ENCODE measurements around the gene NSUN4.
"Not testable (repeated sequence)": the region's sequence is repeated elsewhere in the genome, so short reads cannot be mapped to it uniquely, and the experiment has no call there.

Gene NSUN4

GRCh38 chr1:46315669-46316403 lies 24.8 kb upstream of the NSUN4 start:
- H3K4me1 ChIP-seq (ENCODE audit: insufficient read depth, low read length), result no peaks in the 10 kb centered on the region
- H4K20me1 ChIP-seq (ENCODE audit: insufficient read depth, low read length), result no peaks in the 10 kb centered on the region
- no peak overlapping the region for H3K9ac ChIP-seq (ENCODE audit: low read depth, low read length)
- H2AFZ ChIP-seq (ENCODE audit: low read depth, low read length), result no peak overlapping the region
- H3K4me3 ChIP-seq (ENCODE audit: low read depth in 1 of 2, low read length in 2 of 2), result no peak overlapping the region
- H3K27ac ChIP-seq (ENCODE audit: low read length), result no peak overlapping the region
- ATAC-seq (ENCODE audit: insufficient read depth, low read depth) (no peak), DNase-seq (no peak)
- TF ChIP-seq CTCF (IDR thresholded peaks at IDR 0.05; ENCODE audit: borderline replicate concordance, extremely low read depth, low read length, poor library complexity, severe bottlenecking), result no peak
- no peak for TF ChIP-seq EZH2 (IDR thresholded peaks at IDR 0.05; ENCODE audit: borderline replicate concordance, low read depth, low read length, severe bottlenecking)
- H3K4me2 ChIP-seq (ENCODE audit: insufficient read depth, low read length), result no peak overlapping the region
- peaks cover 54% of the 10 kb centered on the region for H3K36me3 ChIP-seq (ENCODE audit: insufficient read depth, low read length)
- H3K27me3 ChIP-seq (ENCODE audit: insufficient read depth, low read length, poor library complexity), result no peaks in the 10 kb centered on the region
- no peaks in the 10 kb centered on the region for H3K9me3 ChIP-seq (ENCODE audit: insufficient read depth, low read length, severe bottlenecking)
- no peaks in the 10 kb centered on the region for H3K79me2 ChIP-seq (ENCODE audit: insufficient read depth, low read length)

- Histone ChIP-seq H3K4me1 (ENCODE audit: insufficient read depth, low read length) (no peaks in the 10 kb centered on the region), H3K27ac (ENCODE audit: low read length) (no peak overlapping the region), H3K27me3 (ENCODE audit: insufficient read depth, low read length, poor library complexity) (no peaks in the 10 kb centered on the region), H3K4me2 (ENCODE audit: insufficient read depth, low read length) (no peak overlapping the region), H4K20me1 (ENCODE audit: insufficient read depth, low read length) (no peaks in the 10 kb centered on the region), H3K36me3 (ENCODE audit: insufficient read depth, low read length) (peaks cover 43% of the 10 kb centered on the region), H3K9ac (ENCODE audit: low read depth, low read length) (no peak overlapping the region), H3K79me2 (ENCODE audit: insufficient read depth, low read length) (no peaks in the 10 kb centered on the region), H3K9me3 (ENCODE audit: insufficient read depth, low read length, severe bottlenecking) (no peaks in the 10 kb centered on the region), H3K4me3 (ENCODE audit: low read depth in 1 of 2, low read length in 2 of 2) (no peak overlapping the region), H2AFZ (ENCODE audit: low read depth, low read length) (no peak overlapping the region)
- TF ChIP-seq EZH2 (IDR thresholded peaks at IDR 0.05; ENCODE audit: borderline replicate concordance, low read depth, low read length, severe bottlenecking) (no peak), CTCF (IDR thresholded peaks at IDR 0.05; ENCODE audit: borderline replicate concordance, extremely low read depth, low read length, poor library complexity, severe bottlenecking) (no peak)
- DNase-seq, result no peak
- ATAC-seq (ENCODE audit: insufficient read depth, low read depth), result 0 out of 3 replicates have a peak, but pooled peaks have one; percentile 18
These were observed 23.3 kb upstream of the NSUN4 start for GRCh38 chr1:46317323-46317722.

GRCh38 chr1:46319301-46319700 lies 21.3 kb upstream of the NSUN4 start:
- H3K4me3 ChIP-seq (ENCODE audit: low read depth in 1 of 2, low read length in 2 of 2); H3K9me3 ChIP-seq (ENCODE audit: insufficient read depth, low read length, severe bottlenecking); H2AFZ ChIP-seq (ENCODE audit: low read depth, low read length); ATAC-seq (ENCODE audit: insufficient read depth, low read depth); H3K4me1 ChIP-seq (ENCODE audit: insufficient read depth, low read length); H3K79me2 ChIP-seq (ENCODE audit: insufficient read depth, low read length); DNase-seq; H3K4me2 ChIP-seq (ENCODE audit: insufficient read depth, low read length); H3K27me3 ChIP-seq (ENCODE audit: insufficient read depth, low read length, poor library complexity); H4K20me1 ChIP-seq (ENCODE audit: insufficient read depth, low read length); H3K27ac ChIP-seq (ENCODE audit: low read length); H3K9ac ChIP-seq (ENCODE audit: low read depth, low read length): not testable (repeated sequence)
- H3K36me3 ChIP-seq (ENCODE audit: insufficient read depth, low read length), result peaks cover 26% of the 10 kb centered on the region; the same call in 1 of the 2 replicates

GRCh38 chr1:46319960-46320914 lies 20.4 kb upstream of the NSUN4 start:
- H3K4me2 ChIP-seq (ENCODE audit: insufficient read depth, low read length); DNase-seq; H3K9me3 ChIP-seq (ENCODE audit: insufficient read depth, low read length, severe bottlenecking); ATAC-seq (ENCODE audit: insufficient read depth, low read depth); H3K79me2 ChIP-seq (ENCODE audit: insufficient read depth, low read length); H3K27ac ChIP-seq (ENCODE audit: low read length); H2AFZ ChIP-seq (ENCODE audit: low read depth, low read length); H3K4me3 ChIP-seq (ENCODE audit: low read depth in 1 of 2, low read length in 2 of 2); H3K9ac ChIP-seq (ENCODE audit: low read depth, low read length); H3K4me1 ChIP-seq (ENCODE audit: insufficient read depth, low read length); H3K27me3 ChIP-seq (ENCODE audit: insufficient read depth, low read length, poor library complexity); H4K20me1 ChIP-seq (ENCODE audit: insufficient read depth, low read length): not testable (repeated sequence)
- H3K36me3 ChIP-seq (ENCODE audit: insufficient read depth, low read length), result peaks cover 18% of the 10 kb centered on the region; the same call in 1 of the 2 replicates

GRCh38 chr1:46322191-46322590 lies 18.4 kb upstream of the NSUN4 start:
- ATAC-seq (ENCODE audit: insufficient read depth, low read depth); H3K4me2 ChIP-seq (ENCODE audit: insufficient read depth, low read length); H3K4me3 ChIP-seq (ENCODE audit: low read depth in 1 of 2, low read length in 2 of 2); H3K27ac ChIP-seq (ENCODE audit: low read length); H3K27me3 ChIP-seq (ENCODE audit: insufficient read depth, low read length, poor library complexity); H3K9ac ChIP-seq (ENCODE audit: low read depth, low read length); H4K20me1 ChIP-seq (ENCODE audit: insufficient read depth, low read length); H3K36me3 ChIP-seq (ENCODE audit: insufficient read depth, low read length); H3K9me3 ChIP-seq (ENCODE audit: insufficient read depth, low read length, severe bottlenecking); H3K4me1 ChIP-seq (ENCODE audit: insufficient read depth, low read length); H2AFZ ChIP-seq (ENCODE audit: low read depth, low read length); H3K79me2 ChIP-seq (ENCODE audit: insufficient read depth, low read length); DNase-seq: not testable (repeated sequence)

- H3K4me1 ChIP-seq (ENCODE audit: insufficient read depth, low read length); H3K4me2 ChIP-seq (ENCODE audit: insufficient read depth, low read length); H2AFZ ChIP-seq (ENCODE audit: low read depth, low read length); H4K20me1 ChIP-seq (ENCODE audit: insufficient read depth, low read length); H3K27me3 ChIP-seq (ENCODE audit: insufficient read depth, low read length, poor library complexity); ATAC-seq (ENCODE audit: insufficient read depth, low read depth); H3K9me3 ChIP-seq (ENCODE audit: insufficient read depth, low read length, severe bottlenecking); H3K4me3 ChIP-seq (ENCODE audit: low read depth in 1 of 2, low read length in 2 of 2); H3K27ac ChIP-seq (ENCODE audit: low read length); H3K79me2 ChIP-seq (ENCODE audit: insufficient read depth, low read length); DNase-seq; H3K9ac ChIP-seq (ENCODE audit: low read depth, low read length); H3K36me3 ChIP-seq (ENCODE audit: insufficient read depth, low read length): not testable (repeated sequence)
These were observed 15.1 kb upstream of the NSUN4 start for GRCh38 chr1:46325285-46326076.

Data from DND-41 (cell line).